GM12878 (cell line): ENCODE data around the gene LYZL2.
"Not testable (repeated sequence)": the region's sequence is repeated elsewhere in the genome, so short reads cannot be mapped to it uniquely, and the experiment has no call there.

ENCODE experiments used
- ATF3 ChIP-seq: IDR thresholded peaks from 2 replicates; pipeline ENCODE4 v1.6.1; 2011; ENCODE audit warnings: low read depth, mild to moderate bottlenecking, low read length, moderate library complexity, borderline replicate concordance; ENCODE audit errors: extremely low read depth
- BRCA1 ChIP-seq: IDR thresholded peaks from 2 replicates; pipeline ENCODE4 v1.6.1; 2011; ENCODE audit warnings: low read depth, low read length, improper control_type of control experiment
- CEBPB ChIP-seq, 2 experiments: fragments of 150-350 bp in 1 of 2; IDR thresholded peaks; 2 replicates each; pipeline ENCODE4 v1.6.1; 2012 to 2014; ENCODE audit warnings: low read depth in 2 of 2, low read length in 2 of 2, borderline replicate concordance in 1 of 2, inconsistent platforms in 1 of 2
- CTCF ChIP-seq, 3 experiments: IDR thresholded peaks in 2 of 3; conservative IDR thresholded peaks in 1 of 3; 2 replicates each; pipeline ENCODE4 v1.5.1; 2011; ENCODE audit warnings: low read depth in 3 of 3, low read length in 3 of 3, mild to moderate bottlenecking in 3 of 3, control low read depth in 2 of 3, moderate library complexity in 2 of 3, inconsistent platforms in 1 of 3, mixed read lengths in 1 of 3; ENCODE audit not compliant: control insufficient read depth in 2 of 3, insufficient read depth in 1 of 3; ENCODE audit errors: extremely low read depth in 1 of 3
- EP300 ChIP-seq, 2 experiments: fragments of 150-350 bp in 1 of 2; IDR thresholded peaks; 2 replicates each; pipeline ENCODE4 v1.6.1; 2011 to 2012; ENCODE audit warnings: low read depth in 2 of 2, low read length in 2 of 2, borderline replicate concordance in 1 of 2, improper control_type of control experiment in 1 of 2, inconsistent platforms in 1 of 2; ENCODE audit not compliant: control insufficient read depth in 1 of 2
- EZH2 ChIP-seq: IDR thresholded peaks from 2 replicates; pipeline ENCODE4 v1.6.1; 2012; ENCODE audit warnings: low read depth, mild to moderate bottlenecking, control low read depth, inconsistent platforms, low read length, borderline replicate concordance; ENCODE audit not compliant: control insufficient read depth
- MTA2 ChIP-seq: fragments of 450-650 bp; IDR thresholded peaks from 2 replicates; pipeline ENCODE4 v1.6.1; 2016; ENCODE audit warnings: low read depth, mild to moderate bottlenecking, moderate library complexity
- MXI1 ChIP-seq: fragments of 150-350 bp; IDR thresholded peaks from 2 replicates; pipeline ENCODE4 v1.6.1; 2011; ENCODE audit warnings: low read depth, mild to moderate bottlenecking, inconsistent platforms, low read length, improper control_type of control experiment
- NFYB ChIP-seq: IDR thresholded peaks from 2 replicates; pipeline ENCODE4 v1.6.1; 2011; ENCODE audit warnings: low read depth, mild to moderate bottlenecking, low read length, improper control_type of control experiment, moderate library complexity; ENCODE audit not compliant: insufficient read depth
- NR2F1 ChIP-seq: fragments of 450-650 bp; conservative IDR thresholded peaks from 2 replicates; pipeline ENCODE4 v1.6.1; 2017; ENCODE audit warnings: mild to moderate bottlenecking
- RAD21 ChIP-seq: IDR thresholded peaks from 2 replicates; pipeline ENCODE4 v1.6.1; 2011; ENCODE audit warnings: mild to moderate bottlenecking, low read depth, low read length, moderate library complexity; ENCODE audit not compliant: insufficient read depth
- RELA ChIP-seq: fragments of 450-650 bp; IDR thresholded peaks from 2 replicates; pipeline ENCODE4 v1.8.0; 2014; ENCODE audit warnings: borderline replicate concordance; ENCODE audit not compliant: partially characterized antibody
- TCF12 ChIP-seq: IDR thresholded peaks from 2 replicates; pipeline ENCODE4 v1.6.1; 2011; ENCODE audit warnings: low read depth, mild to moderate bottlenecking, low read length

- not testable (repeated sequence) for TF ChIP-seq CEBPB (IDR thresholded peaks at IDR 0.05; ENCODE audit: borderline replicate concordance in 1 of 2, low read depth in 2 of 2, low read length in 2 of 2); RAD21; CTCF (IDR thresholded peaks at IDR 0.05 in 2 of 3, conservative IDR thresholded peaks at IDR 0.05 in 1 of 3; ENCODE audit: control insufficient read depth in 2 of 3, extremely low read depth in 1 of 3, insufficient read depth in 1 of 3, low read depth in 3 of 3, low read length in 3 of 3); BRCA1; MTA2; NFYB; EZH2; MXI1; TCF12; EP300 (IDR thresholded peaks at IDR 0.05; ENCODE audit: borderline replicate concordance in 1 of 2, control insufficient read depth in 1 of 2, low read depth in 2 of 2, low read length in 2 of 2); ATF3; NR2F1; RELA
Observed at GRCh38 chr10:30605341-30606121, 24.0 kb downstream of the LYZL2 start.
